Stimulated activated CD8-positive, alpha-beta memory T cell treated with anti-CD3 and anti-CD28 coated beads, Interleukin-2, amount 100 ng/mL, for 1 hour (primary cell): ENCODE results near the gene COQ2.
"Not testable (repeated sequence)": the region's sequence is repeated elsewhere in the genome, so short reads cannot be mapped to it uniquely, and the experiment has no call there.

ENCODE experiments used
- DNase-seq, 2 donors: peaks; one replicate each; pipeline ENCODE4 v3.0.0-alpha.2; 2020; ENCODE audit warnings: low read depth in 2 of 2

COQ2 gene

GRCh38 chr4:83285055-83285407, 433 bp upstream of the COQ2 start:
- DNase-seq = no peak

GRCh38 chr4:83283181-83283580, 1.4 kb downstream of the COQ2 start:
- DNase-seq = no peak

GRCh38 chr4:83282049-83282535, 2.5 kb downstream of the COQ2 start:
- peak in 1 of 2 donors; percentile 21 for DNase-seq

- no peak for DNase-seq
Measured at GRCh38 chr4:83281307-83281706, 3.3 kb downstream of the COQ2 start.

- no peak for DNase-seq
Measured at GRCh38 chr4:83276299-83277040, 8.1 kb downstream of the COQ2 start.

- DNase-seq = not testable (repeated sequence)
Measured at GRCh38 chr4:83273926-83274325, 10.7 kb downstream of the COQ2 start.

- DNase-seq = no peak
Measured at GRCh38 chr4:83272900-83273299, 11.7 kb downstream of the COQ2 start.

GRCh38 chr4:83269256-83269655, 15.3 kb downstream of the COQ2 start:
- no peak for DNase-seq

- no peak for DNase-seq
Measured at GRCh38 chr4:83268491-83268890, 16.1 kb downstream of the COQ2 start.

- DNase-seq = no peak
Measured at GRCh38 chr4:83267830-83268475, 16.6 kb downstream of the COQ2 start.

GRCh38 chr4:83267121-83267829, 17.3 kb downstream of the COQ2 start:
- DNase-seq = no peak

- DNase-seq = no peak
Measured at GRCh38 chr4:83266689-83267088, 17.9 kb downstream of the COQ2 start.

GRCh38 chr4:83263106-83263505, 21.5 kb downstream of the COQ2 start:
- no peak for DNase-seq

GRCh38 chr4:83262682-83263081, 21.9 kb downstream of the COQ2 start:
- DNase-seq = no peak

- DNase-seq = no peak
Measured at GRCh38 chr4:83261307-83261706, 23.3 kb downstream of the COQ2 start.

- DNase-seq = no peak
Measured at GRCh38 chr4:83259586-83259985, 25.0 kb downstream of the COQ2 start.

GRCh38 chr4:83258461-83258860, 26.1 kb downstream of the COQ2 start:
- no peak for DNase-seq

- DNase-seq = no peak
Measured at GRCh38 chr4:83257811-83258210, 26.8 kb downstream of the COQ2 start.

- DNase-seq = no peak
Measured at GRCh38 chr4:83255584-83255983, 29.0 kb downstream of the COQ2 start.

- peak; percentile 26 to 46 for DNase-seq
Measured at GRCh38 chr4:83252782-83253405, 31.7 kb downstream of the COQ2 start.

- no peak for DNase-seq
Measured at GRCh38 chr4:83251447-83251830, 33.2 kb downstream of the COQ2 start.

- no peak for DNase-seq
Measured at GRCh38 chr4:83250687-83251446, 33.7 kb downstream of the COQ2 start.
